IMR-90 (cell line): ENCODE results near the gene TMPRSS11A.

Experiments
- CHD1 ChIP-seq: IDR thresholded peaks from 2 replicates; pipeline ENCODE4 v1.6.1; 2012; ENCODE audit warnings: low read depth, low read length, improper control_type of control experiment
- POLR2A ChIP-seq: IDR thresholded peaks from 2 replicates; pipeline ENCODE4 v1.6.1; 2012; ENCODE audit warnings: mild to moderate bottlenecking, low read depth, low read length
- USF2 ChIP-seq: fragments of 150-350 bp; IDR thresholded peaks from 2 replicates; pipeline ENCODE4 v1.6.1; 2017; ENCODE audit warnings: mild to moderate bottlenecking, antibody characterized with exemption, low read length, low read depth
- TF ChIP-seq, protein P1 (sequence below): conservative IDR thresholded peaks from 2 replicates; pipeline ENCODE4 v1.5.1; 2012; ENCODE audit warnings: mild to moderate bottlenecking, low read depth, low read length, improper control_type of control experiment

DNA sequence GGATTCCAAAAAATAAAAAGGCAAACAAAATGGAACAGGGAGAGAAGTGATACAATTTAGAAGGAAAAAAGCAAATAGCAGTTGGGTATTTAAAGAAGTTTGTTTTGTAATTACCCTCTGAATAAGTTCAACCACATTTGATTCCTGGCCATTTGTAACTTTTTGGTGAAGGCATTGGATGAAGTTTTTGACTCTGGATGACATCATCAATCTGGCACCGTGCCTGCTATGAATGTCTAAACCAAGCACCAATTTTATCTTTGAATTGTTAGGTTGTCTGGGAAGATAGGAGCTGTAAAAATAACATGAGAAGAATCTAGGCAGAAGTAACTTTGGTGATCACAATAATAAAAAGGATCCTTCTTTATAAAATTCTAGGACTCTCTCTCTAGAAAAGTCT lies 29.5 kb downstream of the TMPRSS11A start:
- TF ChIP-seq CHD1 (no peak), USF2 (no peak), POLR2A (no peak)
- TF ChIP-seq, protein P1, sequence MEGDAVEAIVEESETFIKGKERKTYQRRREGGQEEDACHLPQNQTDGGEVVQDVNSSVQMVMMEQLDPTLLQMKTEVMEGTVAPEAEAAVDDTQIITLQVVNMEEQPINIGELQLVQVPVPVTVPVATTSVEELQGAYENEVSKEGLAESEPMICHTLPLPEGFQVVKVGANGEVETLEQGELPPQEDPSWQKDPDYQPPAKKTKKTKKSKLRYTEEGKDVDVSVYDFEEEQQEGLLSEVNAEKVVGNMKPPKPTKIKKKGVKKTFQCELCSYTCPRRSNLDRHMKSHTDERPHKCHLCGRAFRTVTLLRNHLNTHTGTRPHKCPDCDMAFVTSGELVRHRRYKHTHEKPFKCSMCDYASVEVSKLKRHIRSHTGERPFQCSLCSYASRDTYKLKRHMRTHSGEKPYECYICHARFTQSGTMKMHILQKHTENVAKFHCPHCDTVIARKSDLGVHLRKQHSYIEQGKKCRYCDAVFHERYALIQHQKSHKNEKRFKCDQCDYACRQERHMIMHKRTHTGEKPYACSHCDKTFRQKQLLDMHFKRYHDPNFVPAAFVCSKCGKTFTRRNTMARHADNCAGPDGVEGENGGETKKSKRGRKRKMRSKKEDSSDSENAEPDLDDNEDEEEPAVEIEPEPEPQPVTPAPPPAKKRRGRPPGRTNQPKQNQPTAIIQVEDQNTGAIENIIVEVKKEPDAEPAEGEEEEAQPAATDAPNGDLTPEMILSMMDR, result no peak
